HG03521 (cell line): ENCODE results near the gene ETV3L.
"Not testable (repeated sequence)": the region's sequence is repeated elsewhere in the genome, so short reads cannot be mapped to it uniquely, and the experiment has no call there.

Experiments used
- ATAC-seq: cut with Tn5 transposase; IDR thresholded peaks from one replicate; pipeline ENCODE4 v1.9.1; 2021; ENCODE audit warnings: mild to moderate bottlenecking, moderate library complexity; ENCODE audit not compliant: unreplicated experiment

The ETV3L gene

DNA sequence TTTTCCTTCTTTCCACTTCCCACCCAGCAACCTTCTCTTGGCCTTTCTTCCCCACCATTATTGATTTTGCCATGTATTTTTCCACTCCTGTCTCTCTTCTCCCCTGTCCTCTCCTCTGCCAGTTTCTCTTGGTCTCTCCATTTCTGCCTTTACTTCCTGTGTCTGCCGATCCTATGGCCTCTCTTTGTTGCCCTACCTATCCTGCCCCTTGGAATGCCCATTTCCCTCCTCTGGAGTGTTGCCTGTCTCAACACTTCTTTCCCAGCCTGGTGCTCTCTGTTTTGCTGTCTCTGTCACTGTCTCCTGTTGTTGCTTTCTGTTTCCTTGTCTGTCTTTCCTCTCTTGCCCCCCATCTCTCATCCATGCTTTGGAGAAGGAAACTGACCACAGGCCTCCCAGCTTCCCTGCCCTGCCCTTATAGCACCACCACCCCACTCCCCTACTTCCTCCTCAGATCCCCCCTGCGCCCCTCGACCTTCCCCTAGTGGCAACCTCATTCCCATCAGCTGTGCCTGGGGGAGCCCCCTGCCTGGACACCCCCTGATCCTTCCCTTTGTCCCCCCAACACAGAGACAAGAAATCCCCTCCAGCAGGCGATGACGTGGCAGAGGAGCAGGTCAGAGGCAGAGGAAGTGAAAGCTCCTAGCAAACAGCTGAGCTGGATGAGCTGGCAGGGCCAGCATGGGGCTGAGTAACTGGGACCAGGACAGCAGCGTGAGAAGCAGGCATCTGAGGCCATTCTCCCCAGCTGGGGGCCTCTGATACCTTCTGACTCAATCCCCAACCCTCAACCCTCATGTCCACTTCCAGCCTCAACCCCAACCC, 6.6 kb upstream of the ETV3L start:
- peak; percentile 84 for ATAC-seq

DNA sequence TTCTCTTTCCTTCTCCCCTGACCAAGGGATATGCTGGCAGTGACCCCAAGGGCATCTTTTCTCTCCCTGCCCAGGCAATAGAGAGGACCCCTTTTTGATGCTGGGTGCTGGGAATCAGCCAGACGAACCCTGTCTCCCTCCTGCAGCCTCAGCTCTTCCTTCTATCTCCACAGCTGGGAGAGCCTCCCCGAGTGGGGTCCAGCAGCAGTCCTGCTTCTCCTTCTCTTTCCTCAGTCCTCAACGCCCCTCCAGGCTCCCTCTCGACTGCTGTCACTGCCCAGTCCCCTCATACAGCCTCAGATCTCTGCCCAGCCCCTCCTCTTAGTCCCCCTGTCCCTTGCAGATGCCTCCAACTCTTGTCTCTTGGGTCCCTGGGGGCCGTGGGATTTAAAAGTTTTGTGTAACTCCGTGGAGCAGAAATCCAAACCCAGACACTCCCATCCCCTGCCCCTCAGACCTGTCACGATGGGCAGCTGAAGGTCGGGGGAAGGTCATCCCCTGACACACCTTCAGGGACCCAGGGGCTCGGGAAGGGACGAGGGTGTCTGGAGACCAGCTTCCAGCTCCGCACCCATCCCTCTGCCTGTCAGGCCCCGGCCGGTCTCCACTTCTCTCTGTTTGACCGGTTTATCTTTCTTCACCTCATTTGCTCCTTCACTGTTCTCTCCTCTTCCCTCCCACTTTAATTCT, 5.8 kb upstream of the ETV3L start:
- ATAC-seq: no peak

DNA sequence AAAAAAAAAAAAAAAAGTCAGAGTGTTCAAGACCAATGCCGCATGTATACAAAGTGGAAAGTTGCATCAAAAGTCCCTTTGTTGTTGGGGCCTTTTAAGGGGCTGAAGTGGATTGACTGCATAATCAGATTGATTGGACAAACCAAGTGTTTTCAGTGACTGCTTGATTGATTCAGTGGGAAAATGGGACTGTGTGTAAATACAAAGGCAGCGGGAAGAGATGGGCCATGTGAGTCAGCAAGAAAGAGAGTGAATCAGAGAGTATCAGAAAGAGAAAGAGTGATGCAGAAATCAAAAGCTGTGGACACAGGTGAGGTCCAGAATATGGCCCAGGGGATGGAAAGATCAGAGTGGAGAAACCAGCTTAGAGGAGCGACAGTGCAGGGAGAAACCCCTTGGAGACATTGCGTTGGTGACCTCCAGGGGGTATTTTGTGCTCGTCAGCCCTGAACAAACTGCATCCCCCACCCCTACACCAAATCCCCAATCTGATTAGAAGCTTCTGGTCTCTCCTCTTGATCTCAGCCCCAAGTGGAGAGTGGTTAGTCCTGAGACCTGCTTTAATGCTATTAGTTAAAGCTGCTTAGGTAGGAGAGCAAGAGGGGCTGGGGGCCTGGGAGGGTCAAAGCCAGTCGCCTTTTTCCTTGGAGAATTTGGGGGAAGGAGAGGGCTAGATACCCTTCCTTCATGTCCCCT, 5.1 kb upstream of the ETV3L start:
- no peak for ATAC-seq

DNA sequence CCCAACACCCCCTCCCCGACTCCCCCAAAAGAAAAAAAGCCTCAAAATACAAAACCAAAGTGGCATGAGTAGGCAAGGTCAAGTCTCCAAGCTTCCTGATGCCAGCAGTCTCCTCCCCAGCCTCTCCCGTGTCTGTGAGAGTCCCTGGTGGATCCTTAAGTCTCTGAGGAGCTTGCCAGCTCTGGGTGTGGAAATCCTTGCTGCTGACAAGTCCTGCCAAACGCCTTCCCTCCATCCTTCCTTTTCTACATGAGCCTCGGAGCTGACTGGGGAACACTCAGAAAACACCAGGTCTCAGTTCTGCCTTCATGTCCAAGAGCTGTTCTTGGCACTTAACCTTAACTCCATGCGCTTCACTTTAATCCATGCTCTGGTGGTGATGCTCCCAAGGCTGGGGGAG, 3.7 kb upstream of the ETV3L start:
- ATAC-seq: no peak

DNA sequence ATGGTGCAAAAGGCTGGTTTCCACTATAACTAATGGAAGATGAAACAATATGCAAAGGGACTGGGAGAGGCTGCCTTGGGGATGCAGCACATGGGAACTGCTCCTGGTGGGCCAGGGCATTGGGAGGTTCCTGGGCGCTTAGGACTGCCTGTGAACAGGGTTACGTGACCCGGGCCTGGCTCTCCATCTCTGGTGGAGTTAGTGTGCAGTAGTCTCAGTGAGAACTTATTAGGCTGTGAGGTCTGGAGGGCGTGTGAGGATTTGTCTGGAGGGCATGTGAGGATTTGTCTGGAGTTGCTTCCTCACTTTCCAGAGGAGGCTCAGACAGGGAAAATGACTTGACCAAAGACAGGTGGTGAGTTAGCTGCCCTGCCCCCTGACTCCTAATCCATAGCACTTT, 1.5 kb upstream of the ETV3L start:
- no peak for ATAC-seq

DNA sequence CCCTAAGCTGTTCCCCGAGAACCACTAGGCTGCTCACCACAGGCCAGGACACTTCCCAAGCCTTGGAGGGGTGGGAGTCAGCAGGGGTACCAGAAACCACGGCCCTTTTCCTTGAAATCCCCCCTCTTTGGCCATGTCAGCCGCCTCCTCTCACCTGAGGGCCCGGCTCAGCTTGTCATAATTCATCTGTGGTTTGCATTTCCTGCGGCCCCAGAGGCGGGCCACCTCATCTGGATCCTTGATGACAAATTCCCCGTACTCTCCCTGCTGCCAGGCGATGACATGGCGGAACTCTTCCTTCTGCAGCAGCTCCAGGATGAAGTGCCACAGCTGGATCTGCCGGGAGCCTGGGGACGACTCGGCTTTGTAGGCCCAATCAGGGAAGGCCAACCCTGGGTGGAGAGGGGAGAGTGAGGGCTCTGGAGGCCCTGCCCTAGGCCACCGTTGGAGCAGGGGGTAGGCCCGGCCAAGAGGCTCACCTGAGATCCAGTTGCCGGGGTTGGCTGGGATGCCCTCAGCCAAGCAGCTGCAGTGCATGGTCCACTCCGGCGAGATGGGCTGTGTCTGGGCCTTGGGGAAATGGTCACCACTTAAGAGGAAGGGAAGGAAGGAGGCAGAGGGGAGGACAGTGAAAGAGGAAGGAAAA, 498 bp downstream of the ETV3L start:
- ATAC-seq: not testable (repeated sequence)

DNA sequence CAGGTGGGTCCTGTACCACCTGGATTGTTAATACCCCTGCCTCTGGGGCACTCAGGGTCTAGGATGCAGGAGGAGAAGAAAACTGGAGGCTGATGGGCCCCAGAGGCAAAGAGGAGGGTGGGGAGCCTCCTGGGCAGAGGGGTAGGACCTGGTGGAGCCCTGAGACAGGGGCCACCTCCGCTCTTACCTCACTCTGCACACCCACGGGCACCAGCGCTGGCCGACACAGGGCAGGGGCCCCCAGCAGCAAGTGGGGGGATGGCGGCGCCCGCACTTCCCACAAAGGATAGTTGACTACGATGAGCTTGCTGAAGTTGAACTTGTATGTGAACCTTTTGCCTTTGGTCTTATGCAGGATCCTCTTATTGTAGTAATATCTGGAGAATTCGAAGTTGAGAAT, 1.1 kb downstream of the ETV3L start:
- no peak for ATAC-seq

DNA sequence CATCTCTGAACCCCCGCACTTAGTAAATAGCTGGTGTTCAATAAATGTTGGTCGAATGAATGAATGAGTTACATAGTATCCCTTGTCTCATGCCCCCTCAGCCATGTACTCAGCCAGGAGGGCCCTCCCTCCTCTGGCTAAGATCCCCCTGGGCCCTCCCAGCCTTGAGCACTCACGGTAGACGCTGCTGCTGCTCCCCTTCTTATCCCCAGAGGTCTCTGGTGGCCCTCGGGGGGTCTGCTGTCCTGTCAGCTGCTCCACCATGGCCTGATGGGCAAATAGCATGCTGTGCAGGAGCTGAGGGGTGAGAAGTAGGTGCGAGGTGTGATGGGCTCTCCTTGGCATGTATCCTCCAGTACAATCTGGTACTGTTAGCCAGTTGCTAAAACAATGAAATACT, 1.9 kb downstream of the ETV3L start:
- ATAC-seq: no peak

DNA sequence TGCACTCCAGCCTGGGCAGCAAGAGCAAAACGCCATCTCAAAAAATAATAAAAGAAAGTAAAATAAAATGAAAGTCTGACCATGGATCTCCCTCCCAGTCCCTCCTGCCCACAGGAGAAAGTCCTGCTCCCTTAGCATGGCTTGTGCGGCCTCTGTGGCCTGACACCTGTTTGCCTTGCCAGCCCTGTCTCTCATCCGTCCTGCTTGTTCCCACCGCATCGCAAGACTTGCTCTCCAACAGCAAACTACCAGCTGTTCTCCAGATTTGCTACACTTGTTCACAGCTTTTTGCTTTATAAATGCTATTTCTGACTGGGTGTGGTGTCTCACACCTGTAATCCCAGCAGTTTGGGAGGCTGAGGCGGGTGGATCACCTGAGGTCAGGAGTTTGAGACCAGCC, 2.7 kb downstream of the ETV3L start:
- no peak for ATAC-seq

DNA sequence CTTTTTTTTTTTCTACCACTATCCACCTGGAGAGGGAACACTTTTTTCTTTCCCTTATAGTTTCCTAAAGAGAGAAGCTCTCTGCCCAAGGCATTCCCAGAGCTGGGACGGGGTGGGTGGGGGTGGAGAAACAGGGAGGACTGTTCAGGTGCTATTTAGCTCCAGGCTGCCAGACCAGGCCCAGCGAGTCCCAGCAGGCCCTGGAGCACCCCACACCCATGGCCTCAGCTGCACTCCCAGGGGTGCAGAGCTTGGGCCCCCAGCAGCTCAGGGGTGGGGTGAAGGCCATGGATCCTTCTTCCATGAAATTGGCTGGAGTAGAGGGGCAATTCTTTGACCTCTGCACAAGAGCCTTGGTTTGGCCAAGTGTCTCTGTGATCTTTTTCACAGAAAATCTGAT, 4.1 kb downstream of the ETV3L start:
- no peak for ATAC-seq

DNA sequence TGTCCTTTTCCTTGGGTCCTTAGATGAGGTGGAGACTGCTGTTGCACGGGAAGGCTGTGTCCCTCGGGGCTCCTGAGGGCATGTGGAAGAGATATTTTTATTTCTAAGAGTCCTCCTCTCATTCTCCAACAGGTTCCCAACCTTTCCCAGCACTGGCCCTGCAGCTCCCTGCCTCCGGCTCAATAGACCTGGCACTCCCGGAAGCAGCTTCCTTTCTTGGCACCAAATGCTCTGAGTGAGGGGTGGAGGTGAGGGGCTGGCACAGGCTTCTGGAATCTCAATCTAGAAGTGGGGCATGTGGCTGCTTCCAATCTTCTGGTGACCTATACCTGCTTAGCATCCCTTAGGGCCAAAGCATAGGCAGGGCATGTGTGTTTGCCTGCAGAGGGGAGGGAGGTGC, 4.5 kb downstream of the ETV3L start:
- ATAC-seq: no peak

DNA sequence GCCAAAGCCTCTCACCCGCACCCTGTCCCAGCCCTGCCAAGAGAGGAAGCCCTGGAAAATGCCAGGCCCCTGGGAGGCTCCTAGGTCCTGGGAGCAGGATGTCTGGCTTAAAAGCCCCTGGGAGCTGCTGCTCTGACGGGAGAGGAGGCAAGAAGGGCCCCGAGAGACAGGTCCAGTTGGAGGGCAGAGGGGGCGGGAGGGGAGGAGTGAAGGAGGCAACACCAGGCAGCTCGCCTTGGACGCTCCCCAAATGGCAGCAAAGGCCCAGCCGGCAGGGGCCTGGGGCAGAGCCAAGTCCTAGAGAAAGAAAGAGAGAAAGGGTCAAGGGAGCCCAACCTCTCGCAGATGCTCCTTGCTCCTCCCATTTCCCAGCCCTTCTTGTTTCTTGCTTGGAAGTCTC, 6.8 kb downstream of the ETV3L start:
- no peak for ATAC-seq

DNA sequence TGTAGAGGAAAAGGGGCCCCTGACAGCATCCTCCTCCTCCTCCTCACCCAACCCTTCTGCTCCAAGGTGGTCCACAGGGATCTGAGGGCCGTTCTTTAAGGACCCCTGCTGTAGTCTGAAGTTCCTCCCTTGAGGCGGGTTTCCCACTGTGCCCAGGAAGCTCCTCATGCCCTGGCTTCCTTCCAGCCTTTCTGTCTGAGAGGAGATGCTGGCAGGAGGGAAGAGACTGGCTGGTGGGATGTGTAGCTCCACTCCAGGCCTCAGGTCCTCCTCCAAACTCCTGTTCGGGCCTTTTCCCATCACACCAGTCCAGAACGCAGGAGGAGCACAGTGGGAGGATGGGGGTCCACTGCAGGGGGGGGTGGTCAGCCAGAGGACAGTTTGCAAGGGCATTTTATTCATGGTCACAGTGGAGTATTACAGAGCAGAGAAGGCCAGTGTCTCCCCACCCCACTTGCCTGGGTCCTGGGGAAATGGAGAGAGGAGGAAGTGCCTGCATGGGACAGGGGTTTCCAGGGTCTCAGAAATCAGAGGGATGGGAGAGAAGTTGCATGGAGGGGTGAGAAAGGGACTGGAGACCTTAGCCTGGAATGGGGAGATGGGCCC, 7.8 kb downstream of the ETV3L start:
- no peak for ATAC-seq

DNA sequence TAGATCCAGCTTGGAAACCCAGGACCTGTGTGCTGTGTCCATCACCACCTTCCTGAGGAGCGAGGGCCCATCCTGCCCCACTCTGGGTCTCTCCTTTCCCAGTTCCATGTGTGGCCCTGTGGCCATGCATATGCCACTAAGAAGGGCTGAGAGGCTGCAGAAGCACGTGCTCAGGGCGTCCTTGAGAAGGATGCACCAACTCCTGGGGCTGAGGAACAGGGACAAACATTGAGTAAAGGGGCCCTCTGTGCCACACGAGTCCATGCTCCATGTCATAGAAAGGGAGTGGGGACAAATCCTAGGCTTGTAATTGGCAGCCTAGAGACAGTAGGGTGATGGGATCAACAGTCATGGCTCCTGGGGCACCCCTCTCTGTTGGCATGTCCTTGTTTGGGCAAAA, 8.4 kb downstream of the ETV3L start:
- ATAC-seq: no peak

DNA sequence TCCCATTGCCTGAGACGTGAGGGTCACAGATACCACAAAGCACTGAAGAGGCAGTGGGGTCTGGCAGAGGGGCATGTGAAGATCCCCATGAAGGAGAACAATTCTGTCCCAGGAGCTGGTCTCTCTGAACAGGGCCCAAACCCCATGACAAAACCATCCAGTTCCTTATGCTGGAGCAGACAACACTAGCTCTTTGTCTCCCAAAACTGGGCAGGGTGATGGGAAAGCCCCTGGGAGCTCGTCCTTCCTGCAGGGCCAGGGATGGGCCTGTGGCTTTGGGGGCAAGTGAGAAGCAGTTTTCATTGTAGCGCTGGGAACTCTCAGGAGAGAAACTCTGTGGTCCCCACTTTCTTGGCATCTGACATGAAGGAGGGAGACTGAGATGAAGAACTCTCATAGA, 8.8 kb downstream of the ETV3L start:
- ATAC-seq: no peak

DNA sequence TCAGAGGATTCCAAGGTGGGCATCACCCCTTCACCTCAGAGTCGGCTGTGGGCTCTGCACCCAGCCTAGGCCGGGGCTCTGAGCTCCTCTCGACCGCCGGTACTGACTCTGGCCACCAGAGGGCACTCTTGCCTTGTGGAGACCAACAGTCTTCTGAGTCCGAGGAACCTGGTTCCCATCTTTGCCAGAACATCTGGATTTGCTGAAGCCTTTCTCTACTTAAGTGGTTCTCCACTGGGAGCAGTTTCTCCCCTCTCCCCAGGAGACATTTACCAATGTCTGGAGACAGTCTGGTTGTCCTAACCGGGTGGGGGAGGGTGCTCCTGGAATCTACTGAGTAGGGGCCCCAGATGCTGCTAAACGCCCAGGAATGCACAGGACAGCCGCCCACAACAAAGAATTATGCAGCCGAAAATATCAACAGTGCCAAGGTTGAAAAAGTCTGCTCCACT, 9.4 kb downstream of the ETV3L start:
- no peak for ATAC-seq

DNA sequence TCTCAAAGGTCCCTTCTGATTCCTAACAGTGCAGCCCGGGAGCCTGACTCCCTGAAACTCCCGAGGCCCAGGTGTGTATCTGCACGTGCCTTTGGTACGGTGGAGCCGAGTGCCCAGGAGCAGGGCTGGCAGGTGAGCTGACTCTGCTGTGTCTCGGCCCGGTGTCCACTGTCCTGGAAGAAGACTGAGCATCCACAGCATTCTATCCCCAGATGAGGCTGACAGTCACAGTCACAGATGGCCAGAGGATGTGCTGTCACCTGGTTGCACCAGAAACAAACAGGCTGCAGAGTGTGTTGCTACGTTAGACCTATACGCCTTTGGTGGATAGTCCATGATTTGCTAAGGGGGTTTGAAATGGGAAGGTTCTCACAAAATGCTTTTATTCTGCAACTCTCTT, 9.8 kb downstream of the ETV3L start:
- ATAC-seq: no peak

DNA sequence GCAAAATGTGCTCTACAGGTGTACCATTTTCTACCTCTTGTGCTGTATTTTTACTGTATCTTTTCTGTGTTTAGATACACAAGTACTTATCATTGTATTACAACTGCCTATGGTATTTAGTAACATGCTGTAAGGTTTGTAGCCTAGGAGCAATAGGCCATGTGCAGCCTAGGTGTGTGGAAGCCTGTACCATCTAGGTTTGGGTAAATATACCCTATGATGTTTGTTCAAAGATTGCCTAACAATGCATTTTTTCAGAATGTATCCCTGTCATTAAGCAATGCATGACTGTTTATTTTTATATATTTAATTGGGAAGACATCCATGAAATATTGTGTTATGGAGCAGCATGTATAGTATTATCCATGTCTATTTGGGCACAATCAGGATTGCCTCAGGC, 11.0 kb downstream of the ETV3L start:
- no peak for ATAC-seq

DNA sequence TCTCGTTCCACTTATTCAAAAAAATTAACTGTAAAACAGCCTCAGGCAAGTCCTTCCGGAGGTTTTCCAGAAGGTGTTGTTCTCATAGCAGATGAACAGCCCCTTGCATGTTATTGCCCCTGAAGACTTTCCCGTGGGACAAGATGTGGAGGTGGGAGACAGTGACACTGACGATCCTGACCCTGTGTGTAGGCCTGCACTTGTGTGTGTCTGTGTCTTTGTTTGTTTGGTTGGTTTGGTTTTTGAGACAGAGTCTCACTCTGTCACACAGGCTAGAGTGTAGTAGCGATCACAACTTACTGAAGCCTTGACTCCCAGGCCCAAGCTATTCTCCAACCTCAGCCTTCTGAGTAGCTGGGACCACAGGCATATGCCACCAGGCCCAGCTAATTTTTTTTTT, 12.6 kb downstream of the ETV3L start:
- no peak for ATAC-seq

DNA sequence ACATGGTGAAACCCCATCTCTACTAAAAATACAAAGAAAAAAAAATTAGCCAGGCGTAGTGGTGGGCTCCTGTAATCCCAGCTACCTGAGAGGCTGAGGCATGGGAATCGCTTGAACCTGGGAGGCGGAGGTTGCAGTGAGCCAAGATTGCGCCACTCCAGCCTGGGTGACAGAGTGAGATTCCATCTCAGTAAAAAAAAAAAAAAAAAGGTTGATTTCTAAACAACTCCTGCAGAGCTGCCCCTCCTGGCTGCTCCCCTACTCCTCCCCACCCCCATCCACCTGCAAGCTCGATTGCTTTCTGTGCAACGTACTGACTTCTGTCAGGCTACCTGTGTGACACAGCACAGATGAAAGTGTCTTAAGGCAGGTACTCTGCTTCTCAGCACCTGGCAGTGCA, 13.3 kb downstream of the ETV3L start:
- ATAC-seq: no peak

DNA sequence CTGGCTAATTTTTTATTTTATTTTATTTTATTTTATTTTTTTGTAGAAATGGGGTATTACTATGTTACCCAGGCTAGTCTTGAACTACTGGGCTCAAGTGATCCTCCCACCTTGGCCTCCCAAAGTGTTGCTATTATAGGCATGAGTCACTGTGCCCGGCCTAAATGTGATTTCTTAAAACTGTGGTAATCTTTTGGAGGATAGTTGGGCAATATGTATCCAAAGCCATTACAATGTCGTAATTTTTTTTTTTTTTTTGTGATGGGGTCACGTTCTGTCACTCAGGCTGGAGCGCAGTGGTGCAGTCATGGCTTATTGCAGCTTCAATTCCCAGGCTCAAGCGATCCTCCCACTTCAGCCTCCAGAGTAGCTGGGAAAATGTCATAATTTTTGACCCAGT, 14.2 kb downstream of the ETV3L start:
- ATAC-seq: no peak
